Astrocyte (in vitro differentiated cells and primary cell): ENCODE results near the gene LAMB1.

ENCODE experiments used
- EZH2 ChIP-seq: IDR thresholded peaks from 2 replicates; pipeline ENCODE4 v1.6.1; 2012; ENCODE audit warnings: mild to moderate bottlenecking, low read length, inconsistent platforms; ENCODE audit not compliant: insufficient read depth
- TF ChIP-seq, protein P1 (sequence below): IDR thresholded peaks from 2 replicates; pipeline ENCODE4 v1.5.1; 2011; ENCODE audit warnings: low read depth, mild to moderate bottlenecking, inconsistent platforms, low read length, moderate library complexity; ENCODE audit not compliant: insufficient read depth

DNA sequence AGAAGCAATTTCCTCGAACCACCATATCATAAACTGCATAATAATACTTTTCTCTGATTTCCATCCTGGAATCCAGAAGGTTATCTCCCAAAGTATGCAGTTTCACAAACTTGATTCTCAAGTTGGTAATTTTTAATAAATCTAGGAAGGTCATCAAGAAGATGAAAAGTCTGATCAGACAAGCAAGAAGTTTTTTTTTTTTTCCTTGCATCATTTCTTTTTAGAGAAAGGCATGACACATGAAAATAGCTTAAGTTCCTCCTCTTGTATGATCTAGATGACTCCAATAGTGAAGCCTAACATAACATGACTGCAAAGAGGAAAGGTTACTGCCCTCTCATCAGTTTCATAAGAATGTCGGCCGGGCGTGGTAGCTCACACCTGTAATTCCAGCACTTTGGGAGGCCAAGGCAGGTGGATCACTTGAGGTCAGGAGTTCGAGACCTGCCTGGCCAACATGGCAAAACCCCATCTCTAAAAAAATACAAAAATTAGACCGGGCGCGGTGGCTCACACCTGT, 22.2 kb downstream of the LAMB1 start:
- TF ChIP-seq, protein P1, sequence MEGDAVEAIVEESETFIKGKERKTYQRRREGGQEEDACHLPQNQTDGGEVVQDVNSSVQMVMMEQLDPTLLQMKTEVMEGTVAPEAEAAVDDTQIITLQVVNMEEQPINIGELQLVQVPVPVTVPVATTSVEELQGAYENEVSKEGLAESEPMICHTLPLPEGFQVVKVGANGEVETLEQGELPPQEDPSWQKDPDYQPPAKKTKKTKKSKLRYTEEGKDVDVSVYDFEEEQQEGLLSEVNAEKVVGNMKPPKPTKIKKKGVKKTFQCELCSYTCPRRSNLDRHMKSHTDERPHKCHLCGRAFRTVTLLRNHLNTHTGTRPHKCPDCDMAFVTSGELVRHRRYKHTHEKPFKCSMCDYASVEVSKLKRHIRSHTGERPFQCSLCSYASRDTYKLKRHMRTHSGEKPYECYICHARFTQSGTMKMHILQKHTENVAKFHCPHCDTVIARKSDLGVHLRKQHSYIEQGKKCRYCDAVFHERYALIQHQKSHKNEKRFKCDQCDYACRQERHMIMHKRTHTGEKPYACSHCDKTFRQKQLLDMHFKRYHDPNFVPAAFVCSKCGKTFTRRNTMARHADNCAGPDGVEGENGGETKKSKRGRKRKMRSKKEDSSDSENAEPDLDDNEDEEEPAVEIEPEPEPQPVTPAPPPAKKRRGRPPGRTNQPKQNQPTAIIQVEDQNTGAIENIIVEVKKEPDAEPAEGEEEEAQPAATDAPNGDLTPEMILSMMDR: no peak
- no peak for TF ChIP-seq EZH2
